Spleen (tissue), 11 donors: ENCODE results near the gene ANGEL2. TPM values are rescaled to one million over a fixed set of nuclear protein-coding genes. Genes with fewer than 3 reads are reported as not detected.

Experiments
- DNase-seq: peaks from one replicate; pipeline ENCODE4 v3.0.0-alpha.2; 2020
- H3K27ac ChIP-seq, 8 donors: fragments of 200-600 bp; sonication (generic) in 7 of 8; 1 replicate in 4 of 8; 2 replicates in 4 of 8; pipeline versions ENCODE4 v1.5.0 to v1.8.0; 2016 to 2021; ENCODE audit warnings: inconsistent platforms in 4 of 8, mild to moderate bottlenecking in 4 of 8, moderate library complexity in 1 of 8
- H3K27me3 ChIP-seq, 7 donors: fragments of 200-600 bp; sonication (generic) in 6 of 7; replicated peaks in 1 of 7; 1 replicate in 4 of 7; 2 replicates in 3 of 7; pipeline versions ENCODE4 v1.5.0 to v1.8.0; 2016 to 2021; ENCODE audit warnings: inconsistent platforms in 3 of 7, mild to moderate bottlenecking in 1 of 7
- H3K36me3 ChIP-seq, 6 donors: fragments of 200-600 bp; sonication (generic) in 5 of 6; 1 replicate in 4 of 6; 2 replicates in 2 of 6; pipeline versions ENCODE4 v1.5.0 to v1.8.0; 2016 to 2021; ENCODE audit warnings: inconsistent platforms in 2 of 6
- H3K4me1 ChIP-seq, 6 donors: fragments of 200-600 bp; sonication (generic) in 5 of 6; 1 replicate in 3 of 6; 2 replicates in 3 of 6; pipeline versions ENCODE4 v1.5.0 to v1.8.0; 2016 to 2021; ENCODE audit warnings: inconsistent platforms in 3 of 6
- H3K4me3 ChIP-seq, 8 donors: fragments of 200-600 bp; sonication (generic) in 7 of 8; 1 replicate in 4 of 8; 2 replicates in 4 of 8; pipeline versions ENCODE4 v1.5.0 to v1.8.0; 2016 to 2021; ENCODE audit warnings: inconsistent platforms in 4 of 8, mild to moderate bottlenecking in 4 of 8, moderate library complexity in 2 of 8
- H3K9me3 ChIP-seq, 8 donors: fragments of 200-600 bp; sonication (generic) in 7 of 8; 1 replicate in 4 of 8; 2 replicates in 4 of 8; pipeline versions ENCODE4 v1.5.0 to v1.8.0; 2016 to 2021; ENCODE audit warnings: inconsistent platforms in 4 of 8
- CTCF ChIP-seq, 11 experiments: fragments of 200-600 bp in 7 of 11; fragments of 450-650 bp in 4 of 11; sonication (generic) in 4 of 11; IDR thresholded peaks in 8 of 11; conservative IDR thresholded peaks in 3 of 11; 1 replicate in 7 of 11; 2 replicates in 4 of 11; pipeline versions ENCODE4 v1.4.0 to v1.8.0; 2016 to 2021; ENCODE audit warnings: antibody characterized with exemption in 11 of 11, inconsistent platforms in 4 of 11, mild to moderate bottlenecking in 1 of 11
- POLR2A ChIP-seq, 3 donors: fragments of 450-650 bp; IDR thresholded peaks; one replicate each; pipeline ENCODE4 v1.5.1; 2017; ENCODE audit warnings: antibody characterized with exemption in 3 of 3, mild to moderate bottlenecking in 1 of 3
- POLR2AphosphoS5 ChIP-seq, 3 donors: sonication (generic); formaldehyde crosslinking; IDR thresholded peaks; one replicate each; pipeline ENCODE4 v1.5.1; 2017; ENCODE audit warnings: antibody characterized with exemption in 3 of 3
- WGBS, 5 donors: extraction: QIAGEN DNeasy Blood & Tissue Kit in 3 of 5; methylation state at CpG; one replicate each; pipeline versions ENCODE4 v1.1.5 to v1.1.7; 2013 to 2018; 5-methylcytosine and 5-hydroxymethylcytosine counted together
- intact Hi-C: fragments of 100-400 bp; cut with DNase I; formaldehyde crosslinking; loops from one replicate; pipeline ENCODE4 v1.15.0; 2023; ENCODE audit warnings: low total_unique reads
- polyA plus RNA-seq, 3 donors: library from polyadenylated mRNA; stranded (reverse); fragments of 200-250 nt; gene quantifications; one replicate each; pipeline ENCODE4 v1.2.1, GENCODE V29; 2013
- total RNA-seq, 7 donors: library from RNA; depleted of rRNA in 3 of 7; stranded (reverse); fragments of >200 nt in 3 of 7; fragmentation: NEBNext Ultra II Directional in 4 of 7; extraction: Animal tissue kit (Norgen Biotek cat#: 25700) in 4 of 7; gene quantifications; one replicate each; pipeline versions ENCODE4 v1.1.0 to v1.2.1, GENCODE V29; 2016 to 2021
- donor health status: healthy with polysubstance abuse.
- donor health status: DM: no; HTN: no; CAD: no; lungs with moderate emphysema.
- donor health status: DM: no; HTN: no; CAD: no.
- donor health status: Bipolar disorder and iron deficiency.
- donor health status: healthy.
- donor health status: DM: no; HTN: no; CAD: no.
- donor health status: DM: yes; HTN: yes; CAD: no.

ANGEL2 gene
- total and polyA plus RNA-seq, 10 donors = 18.3 to 96.8 (median 50.9) TPM

- TF ChIP-seq CTCF (IDR thresholded peaks at IDR 0.05 in 8 of 11, conservative IDR thresholded peaks at IDR 0.05 in 3 of 11) = no peak
- TF ChIP-seq POLR2AphosphoS5 (IDR thresholded peaks at IDR 0.05) = no peak
- TF ChIP-seq POLR2A (IDR thresholded peaks at IDR 0.05) = no peak
- Histone ChIP-seq H3K27ac (no peak overlapping the region), H3K4me1 (peaks cover 0 to 21% (median 5%) of the 10 kb centered on the region in 6 donors), H3K9me3 (no peaks in the 10 kb centered on the region), H3K4me3 (no peak overlapping the region), H3K36me3 (no peaks in the 10 kb centered on the region), H3K27me3 (peaks cover 0 to 25% (median 9%) of the 10 kb centered on the region in 7 donors)
- no peak for DNase-seq
- WGBS, 5 donors = 42 to 54% (median 46%) methylated on average over 8 of the region's 8 CpGs
- intact Hi-C loops = no loop called here
Observed at GRCh38 chr1:212955961-212956620, 59.6 kb downstream of the ANGEL2 start.

- peaks cover 0 to 30% (median 13%) of the 10 kb centered on the region in 6 donors for H3K4me1 ChIP-seq
- no peaks in the 10 kb centered on the region for H3K9me3 ChIP-seq
- 68 to 91% (median 86%) methylated on average over 3 of the region's 3 CpGs for WGBS, 5 donors
- TF ChIP-seq POLR2A (IDR thresholded peaks at IDR 0.05) (no peak), CTCF (IDR thresholded peaks at IDR 0.05 in 8 of 11, conservative IDR thresholded peaks at IDR 0.05 in 3 of 11) (no peak), POLR2AphosphoS5 (IDR thresholded peaks at IDR 0.05) (no peak)
- intact Hi-C loops = no loop called here
- no peak for DNase-seq
- H3K4me3 ChIP-seq = no peak overlapping the region
- no peaks in the 10 kb centered on the region for H3K36me3 ChIP-seq
- no peak overlapping the region for H3K27ac ChIP-seq
- H3K27me3 ChIP-seq = peaks cover 0 to 35% (median 13%) of the 10 kb centered on the region in 7 donors
Observed at GRCh38 chr1:212955098-212955497, 60.6 kb downstream of the ANGEL2 start.

GRCh38 chr1:212954514-212954913 is 61.2 kb downstream of the ANGEL2 start:
- Histone ChIP-seq H3K27me3 (peaks cover 0 to 41% (median 13%) of the 10 kb centered on the region in 7 donors), H3K27ac (no peak overlapping the region), H3K4me3 (no peak overlapping the region), H3K9me3 (no peaks in the 10 kb centered on the region), H3K36me3 (no peaks in the 10 kb centered on the region), H3K4me1 (peaks cover 0 to 36% (median 17%) of the 10 kb centered on the region in 6 donors)
- DNase-seq = no peak
- TF ChIP-seq CTCF (IDR thresholded peaks at IDR 0.05 in 8 of 11, conservative IDR thresholded peaks at IDR 0.05 in 3 of 11) (no peak), POLR2A (IDR thresholded peaks at IDR 0.05) (no peak), POLR2AphosphoS5 (IDR thresholded peaks at IDR 0.05) (no peak)
- 84 to 97% (median 93%) methylated on average over 6 of the region's 6 CpGs for WGBS, 5 donors
- intact Hi-C loops = no loop called here

GRCh38 chr1:212953321-212953720 is 62.3 kb downstream of the ANGEL2 start:
- Histone ChIP-seq H3K36me3 (no peaks in the 10 kb centered on the region), H3K4me1 (peaks cover 0 to 36% (median 17%) of the 10 kb centered on the region in 6 donors), H3K4me3 (no peak overlapping the region), H3K27ac (no peak overlapping the region), H3K9me3 (peaks cover 0 to 3% (median 0%) of the 10 kb centered on the region in 8 donors), H3K27me3 (peaks cover 0 to 44% (median 13%) of the 10 kb centered on the region in 7 donors)
- TF ChIP-seq CTCF (IDR thresholded peaks at IDR 0.05 in 8 of 11, conservative IDR thresholded peaks at IDR 0.05 in 3 of 11) (no peak), POLR2AphosphoS5 (IDR thresholded peaks at IDR 0.05) (no peak), POLR2A (IDR thresholded peaks at IDR 0.05) (no peak)
- no peak for DNase-seq
- intact Hi-C loops = no loop called here
- 56 to 74% (median 62%) methylated on average over 3 of the region's 3 CpGs for WGBS, 5 donors
